HG02973 (cell line): ENCODE results near the gene FZD4.
"Not testable (repeated sequence)": the region's sequence is repeated elsewhere in the genome, so short reads cannot be mapped to it uniquely, and the experiment has no call there.

Experiments
- ATAC-seq: cut with Tn5 transposase; IDR thresholded peaks from one replicate; pipeline ENCODE4 v1.9.1; 2021; ENCODE audit warnings: moderate library complexity; ENCODE audit not compliant: unreplicated experiment

FZD4 gene

DNA sequence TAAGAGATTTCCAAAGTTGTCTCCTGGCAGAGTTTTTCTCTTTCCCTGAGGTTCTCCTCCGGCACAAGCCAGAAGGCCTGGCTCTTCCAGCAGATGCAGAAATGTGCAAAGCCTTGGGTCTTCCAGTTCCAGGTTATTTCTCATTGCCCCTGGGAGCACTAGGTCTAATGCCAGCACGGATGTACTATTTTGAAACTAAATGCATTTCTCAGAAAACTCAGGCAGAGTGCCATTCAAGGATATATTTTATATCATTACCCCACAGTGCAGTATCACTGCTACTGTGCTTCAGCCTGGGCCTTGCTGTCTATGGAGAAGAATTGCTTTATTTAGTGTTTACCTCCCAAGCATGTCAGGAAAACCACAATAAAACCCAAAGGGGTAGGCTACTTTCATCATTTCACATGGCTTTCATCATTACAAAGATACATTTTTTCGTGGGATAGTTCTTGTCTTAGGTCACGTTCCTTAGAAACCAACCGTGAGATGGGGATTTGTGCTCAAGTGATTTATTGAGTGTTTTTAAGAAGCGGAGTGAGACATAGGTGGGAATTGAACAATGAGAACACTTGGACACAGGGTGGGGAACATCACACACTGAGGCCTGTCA lies 22.4 kb upstream of the FZD4 start:
- ATAC-seq: no peak

DNA sequence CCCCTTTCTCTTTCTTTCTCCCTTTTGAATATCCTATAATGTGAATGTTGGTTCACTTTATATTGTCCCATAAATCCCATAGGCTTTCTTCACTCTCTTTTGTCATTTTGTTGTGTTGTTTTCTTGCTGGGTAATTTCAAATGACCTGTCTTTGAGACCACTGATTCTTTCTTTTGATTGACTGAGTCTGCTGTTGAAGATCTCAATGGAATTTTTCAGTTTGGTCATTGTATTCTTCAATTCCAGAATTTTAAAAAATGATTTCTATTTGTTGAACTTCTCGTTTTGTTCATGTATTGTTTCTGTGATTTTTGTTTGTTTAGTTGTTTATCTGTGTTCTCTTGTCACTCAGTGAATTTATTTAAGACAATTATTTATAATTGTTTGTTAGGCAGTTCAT lies 17.5 kb upstream of the FZD4 start:
- ATAC-seq: no peak

DNA sequence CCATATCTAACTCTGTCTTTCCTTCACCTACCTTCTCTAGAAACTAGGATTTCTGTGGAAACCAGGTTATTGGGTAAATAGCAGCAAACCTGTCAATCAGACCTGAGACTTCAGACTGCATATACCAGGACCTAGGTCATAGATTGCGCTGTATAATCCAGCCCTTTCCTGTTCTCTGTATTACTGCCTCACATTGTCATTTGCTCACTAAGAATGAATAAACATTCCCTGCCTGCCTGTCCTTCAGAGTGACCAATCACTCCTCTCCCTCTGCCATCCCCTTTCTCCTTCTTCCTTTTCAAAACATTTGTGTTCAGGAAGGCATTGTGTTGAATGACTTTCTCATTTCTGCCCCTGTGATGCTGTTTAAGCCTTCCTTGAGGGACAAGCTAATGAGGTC lies 14.1 kb upstream of the FZD4 start:
- no peak for ATAC-seq

- ATAC-seq: not testable (repeated sequence)
Measured at GRCh38 chr11:86967601-86968000, 12.4 kb upstream of the FZD4 start.

DNA sequence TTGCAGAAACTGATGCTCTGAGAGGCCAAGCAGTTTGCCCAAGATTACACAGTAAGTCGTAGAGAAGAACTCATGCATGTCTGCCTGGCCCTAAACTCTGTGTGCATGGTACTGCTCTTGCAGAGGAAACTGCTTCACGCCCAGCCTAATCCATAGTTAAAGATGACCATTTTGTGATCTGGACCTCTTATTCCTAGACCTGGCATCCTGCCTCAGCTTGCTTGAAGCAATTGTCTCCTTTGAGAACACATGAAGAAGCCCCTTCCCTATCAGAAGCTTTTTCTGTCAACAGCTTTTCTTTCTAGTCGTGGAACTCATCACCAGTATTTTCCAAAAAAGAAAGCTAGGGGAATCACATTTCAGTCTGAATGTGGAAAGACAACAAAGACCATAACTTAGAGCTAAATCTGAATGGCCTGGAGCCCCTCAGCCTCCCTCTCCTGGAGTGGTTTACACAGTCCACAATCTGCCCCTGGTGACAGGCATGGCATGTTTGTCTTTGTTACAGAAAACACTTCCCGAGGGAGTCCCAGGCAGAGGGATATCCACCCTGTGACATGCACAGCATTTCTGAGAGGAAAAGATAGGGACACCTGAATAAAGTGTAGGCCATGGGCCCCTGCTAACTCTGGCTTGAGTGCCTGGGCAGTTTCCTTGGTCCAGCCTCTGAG lies 2.9 kb upstream of the FZD4 start:
- ATAC-seq: no peak

DNA sequence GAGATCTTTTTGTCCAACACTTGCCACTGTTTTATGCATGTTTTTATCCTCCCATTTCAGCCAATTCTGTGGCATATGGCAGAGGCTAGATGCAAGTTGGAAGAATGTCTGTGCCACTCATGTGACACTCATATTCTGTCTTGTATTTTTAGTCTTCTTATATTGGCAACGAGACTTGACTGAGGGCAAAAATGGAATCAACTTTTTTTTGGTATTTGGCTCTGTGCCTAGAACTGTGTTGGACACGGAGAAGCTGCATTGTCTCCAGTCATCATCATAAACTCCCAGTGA lies 1.7 kb upstream of the FZD4 start:
- no peak for ATAC-seq

DNA sequence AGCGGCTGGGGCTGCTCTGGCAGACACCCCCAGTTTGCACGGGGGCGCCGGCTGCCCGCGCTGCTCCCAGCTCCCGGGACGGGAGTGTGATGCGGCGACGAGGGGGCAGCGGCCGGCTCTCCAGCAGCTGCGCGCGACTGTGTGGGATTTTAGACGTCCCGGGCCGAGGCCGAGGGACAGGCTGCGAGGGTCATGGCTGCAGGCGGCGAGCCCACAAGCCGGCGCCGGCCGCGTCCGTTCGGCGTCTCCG lies 159 bp downstream of the FZD4 start:
- no peak for ATAC-seq

- ATAC-seq: peak; percentile 0
Measured at GRCh38 chr11:86954269-86955110, 705 bp downstream of the FZD4 start.

GRCh38 chr11:86952221-86952875 lies 2.8 kb downstream of the FZD4 start:
- ATAC-seq: no peak

DNA sequence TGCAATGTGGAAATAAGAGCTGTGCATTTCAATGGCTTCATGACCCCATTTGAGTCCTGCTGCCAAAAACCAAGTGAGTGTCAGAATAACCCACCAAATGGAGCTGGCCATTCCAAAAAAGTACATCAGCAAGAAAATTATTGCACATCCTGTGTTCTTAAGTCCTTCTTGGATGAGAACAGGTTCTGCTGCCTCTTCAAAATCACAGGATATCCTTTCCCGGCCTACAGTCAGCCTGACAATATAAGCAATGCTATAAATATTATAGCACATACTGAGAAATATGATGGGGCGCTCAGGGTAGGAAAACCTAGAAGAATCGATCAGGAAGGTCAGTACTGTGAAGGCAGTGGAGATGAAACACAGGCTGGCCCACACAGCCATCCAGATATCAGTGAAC lies 3.5 kb downstream of the FZD4 start:
- ATAC-seq: no peak

GRCh38 chr11:86950661-86950995 lies 4.6 kb downstream of the FZD4 start:
- ATAC-seq: no peak

DNA sequence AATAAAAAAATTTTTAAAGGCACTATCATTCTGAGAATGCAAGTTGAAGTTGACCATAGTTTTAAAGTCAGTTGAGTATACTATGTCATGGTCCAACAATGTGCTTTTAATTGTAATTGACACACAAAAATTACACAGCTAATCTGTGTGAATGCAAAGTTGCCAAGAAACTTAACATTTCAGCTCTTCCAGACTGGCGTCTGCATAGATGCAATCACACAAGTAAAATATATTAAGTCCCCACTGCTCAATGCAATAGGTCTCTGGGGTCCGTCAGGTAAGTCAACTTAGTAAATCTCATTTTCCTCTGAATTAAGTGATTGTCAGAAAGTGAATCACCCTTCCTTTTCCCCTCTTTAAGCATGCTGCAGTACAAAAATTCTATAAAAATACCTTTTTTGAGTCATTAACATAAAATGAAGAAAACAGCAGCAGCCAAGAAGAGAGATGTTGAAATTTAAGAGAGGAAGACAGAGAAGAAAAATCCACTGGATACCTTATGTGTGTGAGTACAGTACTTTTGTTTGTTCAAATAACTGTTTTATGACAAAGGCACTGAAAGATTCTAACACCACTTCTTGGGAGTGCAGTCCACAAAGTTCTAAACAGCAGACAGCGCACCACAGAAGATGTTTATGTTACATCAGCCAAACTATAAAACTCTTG lies 5.1 kb downstream of the FZD4 start:
- no peak for ATAC-seq

DNA sequence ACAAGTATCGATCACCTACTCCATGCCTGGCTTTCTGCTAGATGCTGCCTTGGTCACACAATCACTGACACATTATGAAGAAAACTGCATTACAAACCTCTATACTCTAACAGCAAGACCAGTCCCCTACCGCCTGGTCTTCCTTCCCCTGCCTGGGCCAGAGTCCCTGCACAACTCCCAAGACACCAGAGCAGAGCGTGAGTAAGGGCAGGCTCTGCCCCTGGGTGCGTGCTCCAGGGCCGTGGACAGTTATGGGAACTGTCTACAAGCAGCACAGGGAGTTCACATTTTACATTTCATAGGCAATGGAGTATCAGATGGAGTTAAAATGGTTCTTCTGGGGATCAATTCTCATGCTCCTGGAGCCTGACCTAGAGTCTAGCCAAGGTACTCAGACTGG lies 6.5 kb downstream of the FZD4 start:
- ATAC-seq: no peak

DNA sequence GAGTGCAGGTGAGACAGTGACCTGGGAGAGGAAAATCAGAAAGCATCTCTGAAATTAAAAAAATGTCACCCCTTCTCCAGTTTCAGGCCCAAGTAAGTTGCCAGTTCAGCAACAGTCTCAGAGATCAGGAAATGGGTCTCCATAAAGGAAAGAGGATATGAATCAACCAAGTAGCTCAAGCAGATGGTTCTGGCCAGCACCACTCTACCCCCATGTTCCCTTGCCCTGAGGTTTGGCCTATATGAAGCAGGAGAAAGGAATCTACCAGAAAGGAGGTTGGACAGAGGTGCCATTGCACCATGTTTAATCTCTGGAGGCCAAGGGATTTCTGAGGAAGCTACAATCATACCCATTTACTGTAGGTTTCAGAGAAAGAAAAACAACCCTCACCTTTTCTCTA lies 7.7 kb downstream of the FZD4 start:
- no peak for ATAC-seq

DNA sequence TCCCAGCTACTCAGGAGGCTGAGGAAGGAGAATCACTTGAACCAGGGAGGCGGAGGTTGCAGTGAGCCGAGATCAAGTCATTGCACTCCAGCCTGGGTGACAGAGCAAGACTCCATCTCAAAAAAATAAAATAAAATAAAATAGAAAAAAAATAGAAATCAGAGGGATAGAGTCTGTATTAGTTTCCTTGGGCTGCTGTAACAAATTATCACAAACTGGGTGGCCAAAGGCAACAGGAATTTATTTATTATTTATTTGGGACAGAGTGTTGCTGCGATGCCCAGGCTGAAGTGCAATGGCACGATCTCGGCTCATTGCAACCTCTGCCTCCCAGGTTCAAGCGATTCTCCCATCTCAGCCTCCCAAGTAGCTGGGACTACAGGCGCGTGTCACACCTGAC lies 11.7 kb downstream of the FZD4 start:
- ATAC-seq: not testable (repeated sequence)

- no peak for ATAC-seq
Measured at GRCh38 chr11:86941871-86942599, 13.2 kb downstream of the FZD4 start.

GRCh38 chr11:86941077-86941870 lies 13.9 kb downstream of the FZD4 start:
- ATAC-seq: no peak

- ATAC-seq: no peak
Measured at GRCh38 chr11:86940122-86940777, 14.9 kb downstream of the FZD4 start.
